ENCODE results near the gene CLTC. TPM values are rescaled to one million over a fixed set of nuclear protein-coding genes. Genes with fewer than 3 reads are reported as not detected.
"Not testable (repeated sequence)": the region's sequence is repeated elsewhere in the genome, so short reads cannot be mapped to it uniquely, and the experiment has no call there.

Gene CLTC
- total and polyA plus RNA-seq, 2 experiments from 2014 or later = 107 to 344 TPM

GRCh38 chr17:59584168-59584567, 35.5 kb upstream of the CLTC start:
- H4K20me1 ChIP-seq (replicated peaks; ENCODE audit: insufficient read depth); H3K36me3 Mint-ChIP-seq (ENCODE audit: low read depth); H3K27ac Mint-ChIP-seq; H3F3A ChIP-seq (replicated peaks; ENCODE audit: low read depth); H3K9me3 Mint-ChIP-seq; H3K4me2 ChIP-seq; H3K4me3 Mint-ChIP-seq; H3K4me1 Mint-ChIP-seq; H2AFZ ChIP-seq; H3K36me3 ChIP-seq (ENCODE audit: insufficient read depth); H3K27ac ChIP-seq (ENCODE audit: low read depth); H3K79me2 ChIP-seq (replicated peaks; ENCODE audit: insufficient read depth); H3K27me3 ChIP-seq (ENCODE audit: insufficient read depth); H3K4me1 ChIP-seq (ENCODE audit: insufficient read depth); H3K9me2 ChIP-seq (ENCODE audit: insufficient read depth); H3K27me3 Mint-ChIP-seq (ENCODE audit: insufficient read depth, low read depth, poor library complexity); H3K4me3 ChIP-seq; ATAC-seq; DNase-seq (ENCODE audit: low spot score): not testable (repeated sequence)

- Mint-ChIP-seq H3K36me3 (ENCODE audit: low read depth) (peaks cover 22% of the 10 kb centered on the region), H3K4me1 (peaks cover 3% of the 10 kb centered on the region; the same call in 2 of the 3 replicates), H3K4me3 (no peak overlapping the region), H3K9me3 (no peaks in the 10 kb centered on the region), H3K27me3 (ENCODE audit: insufficient read depth, low read depth, poor library complexity) (no peaks in the 10 kb centered on the region), H3K27ac (no peak overlapping the region)
- Histone ChIP-seq H3K9me2 (ENCODE audit: insufficient read depth) (no peaks in the 10 kb centered on the region), H3K27ac (ENCODE audit: low read depth) (no peak overlapping the region), H3K4me1 (ENCODE audit: insufficient read depth) (no peaks in the 10 kb centered on the region), H3K79me2 (replicated peaks; ENCODE audit: insufficient read depth) (no peaks in the 10 kb centered on the region), H3F3A (replicated peaks; ENCODE audit: low read depth) (no peaks in the 10 kb centered on the region), H3K4me3 (no peak overlapping the region), H4K20me1 (replicated peaks; ENCODE audit: insufficient read depth) (no peaks in the 10 kb centered on the region), H3K36me3 (ENCODE audit: insufficient read depth) (peaks cover 7% of the 10 kb centered on the region; the same call in 1 of the 2 replicates), H3K27me3 (ENCODE audit: insufficient read depth) (no peaks in the 10 kb centered on the region), H2AFZ (no peak overlapping the region), H3K4me2 (no peak overlapping the region)
- ATAC-seq (no peak), DNase-seq (ENCODE audit: low spot score) (no peak)
- TF ChIP-seq EZH2 (IDR thresholded peaks at IDR 0.05; ENCODE audit: low read depth, unreplicated experiment) (no peak), CREB1 (CRISPR knock-in tag; IDR thresholded peaks at IDR 0.05; ENCODE audit: low read depth) (no peak), REST (IDR thresholded peaks at IDR 0.05; ENCODE audit: unreplicated experiment) (no peak)
Observed at GRCh38 chr17:59600169-59600568, 19.5 kb upstream of the CLTC start.

GRCh38 chr17:59601130-59601529, 18.6 kb upstream of the CLTC start:
- peaks cover 3% of the 10 kb centered on the region; the same call in 2 of the 3 replicates for H3K4me1 Mint-ChIP-seq
- peaks cover 13% of the 10 kb centered on the region; the same call in 1 of the 2 replicates for H3K36me3 ChIP-seq (ENCODE audit: insufficient read depth)
- H2AFZ ChIP-seq = no peak overlapping the region
- H3K79me2 ChIP-seq (replicated peaks; ENCODE audit: insufficient read depth) = no peaks in the 10 kb centered on the region
- no peaks in the 10 kb centered on the region for H3K27me3 ChIP-seq (ENCODE audit: insufficient read depth)
- H3K9me3 Mint-ChIP-seq = no peaks in the 10 kb centered on the region
- no peaks in the 10 kb centered on the region for H3K4me1 ChIP-seq (ENCODE audit: insufficient read depth)
- no peaks in the 10 kb centered on the region for H3F3A ChIP-seq (replicated peaks; ENCODE audit: low read depth)
- no peaks in the 10 kb centered on the region for H3K9me2 ChIP-seq (ENCODE audit: insufficient read depth)
- DNase-seq (ENCODE audit: low spot score) (no peak), ATAC-seq (no peak)
- no peak overlapping the region for H3K4me3 Mint-ChIP-seq
- H3K27ac Mint-ChIP-seq = no peak overlapping the region
- H4K20me1 ChIP-seq (replicated peaks; ENCODE audit: insufficient read depth) = no peaks in the 10 kb centered on the region
- peaks cover 28% of the 10 kb centered on the region for H3K36me3 Mint-ChIP-seq (ENCODE audit: low read depth)
- no peaks in the 10 kb centered on the region for H3K27me3 Mint-ChIP-seq (ENCODE audit: insufficient read depth, low read depth, poor library complexity)
- H3K4me3 ChIP-seq = no peak overlapping the region
- H3K4me2 ChIP-seq = no peak overlapping the region
- H3K27ac ChIP-seq (ENCODE audit: low read depth) = no peak overlapping the region
- no peak for TF ChIP-seq EZH2 (IDR thresholded peaks at IDR 0.05; ENCODE audit: low read depth, unreplicated experiment)
- no peak for TF ChIP-seq ZNF114 (CRISPR knock-in tag; IDR thresholded peaks at IDR 0.05)
- TF ChIP-seq STAT1 (IDR thresholded peaks at IDR 0.05; ENCODE audit: unreplicated experiment) = no peak
- no peak for TF ChIP-seq ZNF462 (CRISPR knock-in tag; IDR thresholded peaks at IDR 0.05)
- no peak for TF ChIP-seq NANOG (IDR thresholded peaks at IDR 0.05; ENCODE audit: borderline replicate concordance)
